ENCODE results near the gene GRPR.
"Not testable (repeated sequence)": the region's sequence is repeated elsewhere in the genome, so short reads cannot be mapped to it uniquely, and the experiment has no call there.

- not testable (repeated sequence) for TF ChIP-seq CTCF (conservative IDR thresholded peaks at IDR 0.05); ZFX (IDR thresholded peaks at IDR 0.05)
Measured at GRCh38 chrX:16161173-16161572, 37.8 kb downstream of the GRPR start.

Data from C4-2B (cell line).